HepG2 (cell line): ENCODE measurements around the gene CHDH. TPM values are rescaled to one million over a fixed set of nuclear protein-coding genes. Genes with fewer than 3 reads are reported as not detected.

Source experiments
- FLYWCH1 ChIP-seq: sonication (generic); formaldehyde crosslinking; IDR thresholded peaks from 2 replicates; pipeline ENCODE4 v1.8.1; 2023; ENCODE audit warnings: mild to moderate bottlenecking, missing genetic modification reagents
- FOXM1 ChIP-seq: sonication (generic); formaldehyde crosslinking; IDR thresholded peaks from 2 replicates; pipeline ENCODE4 v1.5.0; 2020; ENCODE audit warnings: missing genetic modification reagents
- GFI1 ChIP-seq: sonication (generic); formaldehyde crosslinking; IDR thresholded peaks from 2 replicates; pipeline ENCODE4 v1.5.0; 2020; ENCODE audit warnings: missing genetic modification reagents, mild to moderate bottlenecking, borderline replicate concordance
- MYNN ChIP-seq: sonication (generic); formaldehyde crosslinking; IDR thresholded peaks from 2 replicates; pipeline ENCODE4 v1.4.0; 2020; ENCODE audit warnings: mild to moderate bottlenecking, low read depth, missing genetic modification reagents
- NFE2 ChIP-seq: sonication (generic); formaldehyde crosslinking; IDR thresholded peaks from 2 replicates; pipeline ENCODE4 v1.4.0; 2020; ENCODE audit warnings: missing genetic modification reagents
- NFIB ChIP-seq: sonication (generic); formaldehyde crosslinking; IDR thresholded peaks from 2 replicates; pipeline ENCODE4 v1.9.0; 2021; ENCODE audit warnings: missing genetic modification reagents, mild to moderate bottlenecking, borderline replicate concordance
- PAWR ChIP-seq: sonication (generic); formaldehyde crosslinking; IDR thresholded peaks from 2 replicates; pipeline ENCODE4 v1.4.0; 2020; ENCODE audit warnings: missing genetic modification reagents, mild to moderate bottlenecking, borderline replicate concordance
- POLR2A ChIP-seq, 2 experiments: IDR thresholded peaks; 2 replicates each; pipeline ENCODE4 v1.6.1; 2011; ENCODE audit warnings: low read depth in 2 of 2, low read length in 2 of 2, mild to moderate bottlenecking in 1 of 2, moderate library complexity in 1 of 2; ENCODE audit not compliant: insufficient read depth in 1 of 2
- RFX1 ChIP-seq: fragments of 450-650 bp; IDR thresholded peaks from 2 replicates; pipeline ENCODE4 v1.6.1; 2017
- SNAPC2 ChIP-seq: sonication (generic); formaldehyde crosslinking; IDR thresholded peaks from 2 replicates; pipeline ENCODE4 v1.8.1; 2022; ENCODE audit warnings: mild to moderate bottlenecking, missing genetic modification reagents
- TERF1 ChIP-seq: sonication (generic); formaldehyde crosslinking; IDR thresholded peaks from 2 replicates; pipeline ENCODE4 v1.8.0; 2022; ENCODE audit warnings: mild to moderate bottlenecking, missing genetic modification reagents, moderate library complexity
- ZNF333 ChIP-seq: sonication (generic); formaldehyde crosslinking; IDR thresholded peaks from 2 replicates; pipeline ENCODE4 v1.4.0; 2020; ENCODE audit warnings: mild to moderate bottlenecking, missing genetic modification reagents, borderline replicate concordance
- ZNF337 ChIP-seq: sonication (generic); formaldehyde crosslinking; IDR thresholded peaks from 2 replicates; pipeline ENCODE4 v1.5.1; 2020; ENCODE audit warnings: missing genetic modification reagents, low read depth, mild to moderate bottlenecking, borderline replicate concordance
- ZNF44 ChIP-seq: sonication (generic); formaldehyde crosslinking; IDR thresholded peaks from 2 replicates; pipeline ENCODE4 v1.5.1; 2020; ENCODE audit warnings: mild to moderate bottlenecking, missing genetic modification reagents
- ZNF614 ChIP-seq: IDR thresholded peaks from 2 replicates; pipeline ENCODE4 v1.6.1; 2018; ENCODE audit warnings: missing biosample characterization, missing genetic modification reagents, inconsistent platforms, borderline replicate concordance
- ZNF777 ChIP-seq: sonication (generic); formaldehyde crosslinking; IDR thresholded peaks from 2 replicates; pipeline ENCODE4 v1.4.0; 2020; ENCODE audit warnings: missing genetic modification reagents
- polyA plus RNA-seq, 8 experiments: library from polyadenylated mRNA; depleted of rRNA in 3 of 8; stranded (reverse) in 7 of 8; unstranded in 1 of 8; fragments of >200 nt; fragmentation: Illumina TruSeq in 4 of 8; extraction: Trizol in 4 of 8; gene quantifications; 2 replicates each; pipeline versions ENCODE4 v1.2.1 to v1.2.3, GENCODE V29; 2011 to 2016; ENCODE audit warnings: low read depth in 4 of 8, missing spikeins in 1 of 8, mixed read lengths in 1 of 8; ENCODE audit not compliant: insufficient read depth in 1 of 8
- total RNA-seq, 5 experiments: library from RNA; depleted of rRNA; stranded (reverse); fragments of >200 nt; fragmentation: Illumina TruSeq; extraction: Trizol; gene quantifications; 2 replicates each; pipeline ENCODE4 v1.2.3, GENCODE V29; 2016; ENCODE audit warnings: low read depth in 1 of 5
- TF ChIP-seq, protein P1 (sequence below): sonication (generic); formaldehyde crosslinking; IDR thresholded peaks from 2 replicates; pipeline ENCODE4 v1.4.0; 2020; ENCODE audit warnings: mild to moderate bottlenecking, missing genetic modification reagents
- TF ChIP-seq, protein P2 (sequence below): sonication (generic); formaldehyde crosslinking; IDR thresholded peaks from 2 replicates; pipeline ENCODE4 v1.5.0; 2020; ENCODE audit warnings: mild to moderate bottlenecking, missing genetic modification reagents, borderline replicate concordance
- TF ChIP-seq, protein P3 (sequence below): sonication (generic); formaldehyde crosslinking; IDR thresholded peaks from 2 replicates; pipeline ENCODE4 v1.4.0; 2020; ENCODE audit warnings: missing genetic modification reagents
- TF ChIP-seq, protein P4 (sequence below): sonication (generic); formaldehyde crosslinking; IDR thresholded peaks from 2 replicates; pipeline ENCODE4 v1.8.0; 2022; ENCODE audit warnings: mild to moderate bottlenecking, missing genetic modification reagents; ENCODE audit not compliant: insufficient replicate concordance
- TF ChIP-seq, protein P5 (sequence below): sonication (generic); formaldehyde crosslinking; IDR thresholded peaks from 2 replicates; pipeline ENCODE4 v1.4.0; 2020; ENCODE audit warnings: missing genetic modification reagents, borderline replicate concordance

The CHDH gene
- total and polyA plus RNA-seq, 2 of the 13 experiments (the other 11 are each of a cell fraction or from before 2014, with no cell fraction given) = 28.1 to 48.9 TPM

DNA sequence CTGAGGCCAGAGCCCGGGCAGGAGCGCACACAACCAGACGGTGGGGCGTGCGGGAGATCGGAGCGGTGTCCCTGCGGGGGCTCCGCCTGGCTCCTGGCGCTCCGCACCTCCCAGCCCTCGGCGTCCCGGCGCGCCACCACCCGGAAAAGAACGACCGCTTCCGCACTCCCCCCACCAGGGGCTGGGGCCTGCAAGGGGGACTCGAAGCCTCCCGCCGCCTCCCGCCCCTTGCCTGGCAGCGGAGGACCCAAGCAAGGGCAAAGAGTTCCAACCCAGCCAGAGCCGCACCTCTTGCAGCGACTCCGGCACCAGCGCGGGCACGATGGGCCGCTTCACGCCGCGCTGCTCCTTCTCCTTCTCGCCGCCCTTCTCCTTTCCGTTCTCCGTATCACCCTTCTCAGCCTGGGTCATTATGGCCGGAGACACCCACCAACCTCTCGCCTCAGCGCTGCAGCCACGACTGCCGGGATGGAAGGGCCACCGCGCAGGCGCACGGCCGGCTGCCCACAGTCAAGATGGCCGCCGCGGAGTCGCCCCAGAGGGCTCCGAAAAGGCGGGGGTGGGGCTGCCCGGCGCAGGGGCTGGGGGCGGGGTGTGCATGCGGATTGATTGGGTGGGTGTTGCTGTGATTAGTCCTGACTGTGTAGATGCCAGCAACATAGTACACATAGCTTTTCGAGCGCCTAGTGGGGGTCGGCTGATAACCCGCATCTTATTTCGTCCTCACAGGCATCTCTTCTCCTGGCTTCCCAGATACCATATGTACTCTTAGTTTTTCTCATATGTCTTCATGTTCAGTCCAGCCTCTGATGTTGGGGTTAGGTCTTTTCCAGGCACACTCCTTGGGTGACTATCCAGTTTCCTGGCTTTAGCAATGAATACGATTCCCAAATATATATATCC lies 35.7 kb upstream of the CHDH start, which contains the start of gene ACTR8 (continued):
- no peak for TF ChIP-seq GFI1 (CRISPR knock-in tag)
- TF ChIP-seq SNAPC2 (CRISPR knock-in tag) = peak; percentile 83
- TF ChIP-seq TERF1 (CRISPR knock-in tag) = no peak
- TF ChIP-seq MYNN (CRISPR knock-in tag) = no peak
- TF ChIP-seq ZNF44 (CRISPR knock-in tag) = no peak; the same call in 1 of the 2 replicates
- peak; percentile 30; the same call in 1 of the 2 replicates for TF ChIP-seq ZNF614
- no peak for TF ChIP-seq RFX1
- TF ChIP-seq POLR2A (IDR thresholded peaks at IDR 0.05; ENCODE audit: insufficient read depth in 1 of 2, low read depth in 2 of 2, low read length in 2 of 2) = peak; percentile 92 to 93
- TF ChIP-seq NFIB (CRISPR knock-in tag) = no peak
- no peak for TF ChIP-seq NFE2 (CRISPR knock-in tag)
- TF ChIP-seq, protein P1, sequence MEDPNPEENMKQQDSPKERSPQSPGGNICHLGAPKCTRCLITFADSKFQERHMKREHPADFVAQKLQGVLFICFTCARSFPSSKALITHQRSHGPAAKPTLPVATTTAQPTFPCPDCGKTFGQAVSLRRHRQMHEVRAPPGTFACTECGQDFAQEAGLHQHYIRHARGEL (CRISPR knock-in tag) = no peak
- TF ChIP-seq, protein P2, sequence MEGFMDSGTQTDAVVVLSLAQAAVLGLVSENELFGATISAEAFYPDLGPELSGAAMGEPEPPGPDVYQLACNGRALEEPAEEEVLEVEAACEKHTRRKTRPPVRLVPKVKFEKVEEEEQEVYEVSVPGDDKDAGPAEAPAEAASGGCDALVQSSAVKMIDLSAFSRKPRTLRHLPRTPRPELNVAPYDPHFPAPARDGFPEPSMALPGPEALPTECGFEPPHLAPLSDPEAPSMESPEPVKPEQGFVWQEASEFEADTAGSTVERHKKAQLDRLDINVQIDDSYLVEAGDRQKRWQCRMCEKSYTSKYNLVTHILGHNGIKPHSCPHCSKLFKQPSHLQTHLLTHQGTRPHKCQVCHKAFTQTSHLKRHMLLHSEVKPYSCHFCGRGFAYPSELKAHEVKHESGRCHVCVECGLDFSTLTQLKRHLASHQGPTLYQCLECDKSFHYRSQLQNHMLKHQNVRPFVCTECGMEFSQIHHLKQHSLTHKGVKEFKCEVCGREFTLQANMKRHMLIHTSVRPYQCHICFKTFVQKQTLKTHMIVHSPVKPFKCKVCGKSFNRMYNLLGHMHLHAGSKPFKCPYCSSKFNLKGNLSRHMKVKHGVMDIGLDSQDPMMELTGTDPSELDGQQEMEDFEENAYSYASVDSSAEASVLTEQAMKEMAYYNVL = peak; percentile 85
- no peak for TF ChIP-seq FOXM1 (CRISPR knock-in tag)
- TF ChIP-seq, protein P3, sequence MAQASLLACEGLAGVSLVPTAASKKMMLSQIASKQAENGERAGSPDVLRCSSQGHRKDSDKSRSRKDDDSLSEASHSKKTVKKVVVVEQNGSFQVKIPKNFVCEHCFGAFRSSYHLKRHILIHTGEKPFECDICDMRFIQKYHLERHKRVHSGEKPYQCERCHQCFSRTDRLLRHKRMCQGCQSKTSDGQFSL (CRISPR knock-in tag) = peak; percentile 80
- TF ChIP-seq ZNF337 (CRISPR knock-in tag) = 0 out of 2 replicates have a peak, but pooled peaks have one; percentile 46
- TF ChIP-seq, protein P4, sequence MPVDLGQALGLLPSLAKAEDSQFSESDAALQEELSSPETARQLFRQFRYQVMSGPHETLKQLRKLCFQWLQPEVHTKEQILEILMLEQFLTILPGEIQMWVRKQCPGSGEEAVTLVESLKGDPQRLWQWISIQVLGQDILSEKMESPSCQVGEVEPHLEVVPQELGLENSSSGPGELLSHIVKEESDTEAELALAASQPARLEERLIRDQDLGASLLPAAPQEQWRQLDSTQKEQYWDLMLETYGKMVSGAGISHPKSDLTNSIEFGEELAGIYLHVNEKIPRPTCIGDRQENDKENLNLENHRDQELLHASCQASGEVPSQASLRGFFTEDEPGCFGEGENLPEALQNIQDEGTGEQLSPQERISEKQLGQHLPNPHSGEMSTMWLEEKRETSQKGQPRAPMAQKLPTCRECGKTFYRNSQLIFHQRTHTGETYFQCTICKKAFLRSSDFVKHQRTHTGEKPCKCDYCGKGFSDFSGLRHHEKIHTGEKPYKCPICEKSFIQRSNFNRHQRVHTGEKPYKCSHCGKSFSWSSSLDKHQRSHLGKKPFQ (CRISPR knock-in tag) = no peak
- TF ChIP-seq FLYWCH1 (CRISPR knock-in tag) = peak; percentile 34; the same call in 1 of the 2 replicates
- peak; percentile 56; the same call in 1 of the 2 replicates for TF ChIP-seq ZNF333 (CRISPR knock-in tag)
- TF ChIP-seq ZNF777 = no peak
- TF ChIP-seq PAWR (CRISPR knock-in tag) = peak; percentile 64; the same call in 1 of the 2 replicates
- TF ChIP-seq, protein P5, sequence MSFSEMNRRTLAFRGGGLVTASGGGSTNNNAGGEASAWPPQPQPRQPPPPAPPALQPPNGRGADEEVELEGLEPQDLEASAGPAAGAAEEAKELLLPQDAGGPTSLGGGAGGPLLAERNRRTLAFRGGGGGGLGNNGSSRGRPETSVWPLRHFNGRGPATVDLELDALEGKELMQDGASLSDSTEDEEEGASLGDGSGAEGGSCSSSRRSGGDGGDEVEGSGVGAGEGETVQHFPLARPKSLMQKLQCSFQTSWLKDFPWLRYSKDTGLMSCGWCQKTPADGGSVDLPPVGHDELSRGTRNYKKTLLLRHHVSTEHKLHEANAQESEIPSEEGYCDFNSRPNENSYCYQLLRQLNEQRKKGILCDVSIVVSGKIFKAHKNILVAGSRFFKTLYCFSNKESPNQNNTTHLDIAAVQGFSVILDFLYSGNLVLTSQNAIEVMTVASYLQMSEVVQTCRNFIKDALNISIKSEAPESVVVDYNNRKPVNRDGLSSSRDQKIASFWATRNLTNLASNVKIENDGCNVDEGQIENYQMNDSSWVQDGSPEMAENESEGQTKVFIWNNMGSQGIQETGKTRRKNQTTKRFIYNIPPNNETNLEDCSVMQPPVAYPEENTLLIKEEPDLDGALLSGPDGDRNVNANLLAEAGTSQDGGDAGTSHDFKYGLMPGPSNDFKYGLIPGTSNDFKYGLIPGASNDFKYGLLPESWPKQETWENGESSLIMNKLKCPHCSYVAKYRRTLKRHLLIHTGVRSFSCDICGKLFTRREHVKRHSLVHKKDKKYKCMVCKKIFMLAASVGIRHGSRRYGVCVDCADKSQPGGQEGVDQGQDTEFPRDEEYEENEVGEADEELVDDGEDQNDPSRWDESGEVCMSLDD (CRISPR knock-in tag) = no peak
